Stimulated activated CD8-positive, alpha-beta memory T cell treated with anti-CD3 and anti-CD28 coated beads, Interleukin-12 subunit alpha, Interleukin-12 subunit beta, amount 100 ng/mL, for 24 hours (primary cell): ENCODE measurements around the gene DDX10.
"Not testable (repeated sequence)": the region's sequence is repeated elsewhere in the genome, so short reads cannot be mapped to it uniquely, and the experiment has no call there.

Source experiments
- DNase-seq: peaks from one replicate; pipeline ENCODE4 v3.0.0-alpha.2; 2020; ENCODE audit errors: extremely low read depth

The DDX10 gene

DNA sequence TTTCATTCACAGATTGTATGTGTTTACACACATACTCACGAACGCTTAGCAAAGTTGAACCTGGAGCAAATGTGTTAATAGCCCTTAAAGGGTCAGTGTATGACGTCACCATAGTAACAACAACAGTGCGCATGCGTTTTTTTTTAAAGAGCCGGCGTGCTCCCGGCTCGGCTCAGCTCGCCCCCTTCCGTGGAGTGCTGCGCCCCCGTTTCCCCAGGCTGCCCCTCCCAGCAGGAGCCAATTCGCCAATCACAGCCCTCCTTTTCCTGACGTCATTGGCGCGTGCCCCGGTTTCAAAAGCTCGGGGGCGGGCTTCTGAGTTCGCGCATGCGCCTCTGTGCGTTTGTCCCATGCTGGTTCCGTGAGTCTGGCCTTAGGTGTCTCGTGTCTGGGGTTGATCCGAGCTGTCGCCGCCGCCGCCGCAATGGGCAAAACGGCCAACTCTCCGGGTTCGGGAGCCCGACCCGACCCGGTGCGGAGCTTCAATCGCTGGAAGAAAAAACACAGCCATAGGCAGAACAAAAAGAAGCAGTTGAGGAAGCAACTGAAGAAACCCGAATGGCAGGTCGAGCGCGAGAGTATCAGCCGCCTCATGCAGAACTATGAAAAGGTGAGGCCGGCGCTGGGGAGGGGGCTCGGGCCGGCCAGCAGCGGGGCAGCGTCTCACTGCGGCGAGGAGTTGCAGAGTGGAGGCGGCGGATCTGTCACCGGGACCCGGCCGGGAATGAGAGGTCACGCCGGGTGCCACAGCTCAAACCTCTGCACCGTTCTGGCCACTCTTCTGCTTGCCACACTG is at the start of gene DDX10:
Gene DDX10, plus strand, starts transcription at position 340 of the 796 bp plus-strand sequence. Its CDS starts 85 bp downstream, at position 425.
- DNase-seq: peak; percentile 92

- DNase-seq: no peak
These were observed 48.3 kb upstream of the DDX10 start for GRCh38 chr11:108616549-108616948.

DNA sequence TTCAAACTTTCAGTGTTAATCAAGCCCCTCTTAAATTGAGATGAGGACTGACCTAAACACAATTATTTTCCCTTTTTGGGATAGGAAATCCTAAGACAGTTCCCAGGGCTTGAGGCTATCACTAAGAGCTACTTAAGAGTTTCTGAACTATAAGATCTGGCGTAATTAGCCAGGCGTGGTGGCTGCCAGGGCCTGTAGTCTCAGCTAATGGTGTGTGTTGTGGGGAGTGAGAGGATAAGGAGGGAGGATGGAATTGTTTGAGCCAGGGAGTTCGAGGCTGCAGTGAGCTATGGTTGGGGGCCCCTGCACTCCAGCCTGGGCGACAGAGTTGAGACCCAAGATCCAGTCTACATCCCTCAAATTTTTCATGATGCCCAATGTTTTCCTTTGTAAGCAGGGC is 47.8 kb upstream of the DDX10 start:
- DNase-seq: no peak

DNA sequence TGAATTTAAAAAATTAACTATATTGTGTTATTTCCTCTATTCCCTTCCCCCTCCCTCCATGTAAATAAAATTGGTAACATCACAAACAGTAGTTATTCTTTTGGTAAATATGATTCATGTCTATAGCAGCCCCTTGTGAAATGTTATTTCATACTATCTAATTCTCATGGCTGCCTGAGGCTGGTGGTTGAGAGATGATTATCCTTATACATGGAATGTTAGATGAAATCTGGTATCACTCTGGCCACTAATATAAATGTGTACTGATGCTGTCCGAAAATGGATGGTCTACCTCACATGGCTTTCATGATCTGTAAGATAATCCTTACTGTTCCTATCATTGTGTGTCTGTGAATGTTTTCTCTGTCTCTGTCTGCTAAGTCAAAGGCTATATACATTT is 46.3 kb upstream of the DDX10 start:
- DNase-seq: no peak

DNA sequence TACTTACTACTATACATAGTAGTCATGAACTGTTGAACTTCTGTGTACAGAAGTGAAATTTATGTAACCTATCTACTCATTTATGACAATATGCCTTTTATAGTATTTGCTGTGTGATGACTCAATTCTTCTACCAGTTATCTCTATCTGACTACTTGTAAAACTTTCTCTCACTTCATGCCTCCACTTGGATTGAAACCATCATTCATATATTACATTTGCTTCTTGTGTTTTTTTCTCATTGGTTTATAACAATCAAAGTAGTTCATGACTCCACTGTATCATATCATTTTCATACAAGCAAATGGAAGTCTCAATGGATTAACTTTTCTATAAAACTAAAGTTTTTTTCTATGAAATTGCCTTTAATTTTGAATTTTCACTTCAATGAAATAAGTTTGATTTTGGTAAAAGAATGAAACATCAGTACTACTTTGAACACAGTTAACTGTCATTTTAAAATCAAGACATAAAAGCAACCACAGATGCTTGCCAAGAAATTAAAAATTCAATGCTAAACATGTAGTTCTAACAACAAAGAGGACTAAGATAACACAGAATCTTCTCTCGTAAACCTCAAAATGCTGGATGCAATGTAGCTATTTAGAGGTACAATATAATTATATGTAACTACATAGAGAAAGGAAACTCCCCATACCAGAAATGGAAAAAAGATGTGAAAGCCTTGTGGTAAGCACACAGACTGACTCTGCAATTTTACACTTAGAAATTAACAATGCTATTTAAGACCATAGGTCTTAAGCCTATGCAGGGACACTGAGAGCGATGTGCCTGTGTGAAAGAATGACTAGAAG is 43.7 kb upstream of the DDX10 start:
- no peak for DNase-seq

- DNase-seq: no peak
These were observed 42.5 kb upstream of the DDX10 start for GRCh38 chr11:108622341-108622740.

DNA sequence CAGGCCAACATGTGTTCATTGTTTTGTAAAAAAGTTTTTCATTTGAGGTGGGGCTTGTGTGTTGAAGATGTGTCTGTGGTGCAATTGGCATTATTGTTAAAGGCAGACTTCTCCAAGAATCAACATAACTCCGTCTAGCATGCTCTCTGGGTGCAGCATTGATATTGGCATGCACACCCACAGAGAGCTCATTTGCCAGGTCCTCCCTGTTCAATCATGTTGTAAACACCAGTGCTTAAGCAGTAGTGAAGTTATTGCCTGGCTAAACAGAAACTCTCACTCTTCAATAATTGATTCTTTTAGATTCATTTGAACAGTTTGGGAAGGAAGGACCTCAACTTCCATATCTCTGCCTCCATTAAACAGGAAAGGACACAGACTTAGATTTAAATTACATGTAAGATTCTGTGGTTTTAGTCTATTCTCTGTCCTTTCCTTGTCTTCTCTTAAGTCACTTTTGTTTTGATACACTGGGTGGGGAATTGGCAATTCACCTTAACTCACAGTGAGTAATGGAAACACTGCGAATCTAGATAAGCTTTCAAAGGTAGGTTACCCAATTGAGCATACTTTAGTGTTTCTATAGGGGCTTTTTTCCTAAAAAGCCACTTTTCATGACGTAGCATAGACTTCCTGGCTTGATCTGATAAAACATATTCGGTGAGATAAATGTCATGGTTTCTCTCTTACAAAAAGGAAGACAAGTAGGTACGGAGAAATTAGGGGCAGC is 40.5 kb upstream of the DDX10 start:
- DNase-seq: no peak

- DNase-seq: no peak
These were observed 36.5 kb upstream of the DDX10 start for GRCh38 chr11:108628326-108628725.

GRCh38 chr11:108628812-108629211 is 36.1 kb upstream of the DDX10 start:
- no peak for DNase-seq

- DNase-seq: no peak
These were observed 35.6 kb upstream of the DDX10 start for GRCh38 chr11:108629274-108629673.

DNA sequence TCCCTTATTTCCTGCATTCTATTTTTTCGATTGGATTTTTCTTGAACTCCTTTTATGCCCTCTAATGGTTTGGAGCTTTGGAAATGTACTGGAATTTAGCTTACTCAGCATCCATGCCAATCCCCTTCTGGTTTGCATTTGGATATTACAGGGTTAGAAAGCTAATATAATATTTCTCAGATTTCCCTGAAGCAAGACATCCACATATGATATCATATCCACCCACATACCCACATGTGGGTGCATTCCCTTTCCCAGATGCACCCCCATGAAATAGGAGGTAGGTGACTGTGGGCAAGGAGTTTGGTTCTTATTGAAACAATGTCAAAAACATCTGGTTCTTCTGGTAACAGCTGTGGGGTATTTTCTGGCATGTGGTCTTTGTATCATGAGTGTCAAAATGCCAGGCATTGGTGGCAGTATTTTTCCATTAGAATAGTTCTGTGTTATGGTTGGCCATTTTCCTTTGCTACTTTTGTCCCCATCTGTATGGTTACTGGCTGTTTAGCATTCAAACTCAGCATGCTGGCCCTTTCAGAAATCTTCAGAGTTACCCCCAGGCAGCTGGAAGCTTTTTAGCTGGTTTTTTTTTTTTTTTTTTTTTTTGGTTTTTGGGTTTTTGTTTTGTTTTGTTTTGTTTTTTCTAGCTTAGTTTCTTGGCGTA is 32.7 kb upstream of the DDX10 start:
- no peak for DNase-seq

GRCh38 chr11:108635106-108635505 is 29.8 kb upstream of the DDX10 start:
- DNase-seq: no peak

DNA sequence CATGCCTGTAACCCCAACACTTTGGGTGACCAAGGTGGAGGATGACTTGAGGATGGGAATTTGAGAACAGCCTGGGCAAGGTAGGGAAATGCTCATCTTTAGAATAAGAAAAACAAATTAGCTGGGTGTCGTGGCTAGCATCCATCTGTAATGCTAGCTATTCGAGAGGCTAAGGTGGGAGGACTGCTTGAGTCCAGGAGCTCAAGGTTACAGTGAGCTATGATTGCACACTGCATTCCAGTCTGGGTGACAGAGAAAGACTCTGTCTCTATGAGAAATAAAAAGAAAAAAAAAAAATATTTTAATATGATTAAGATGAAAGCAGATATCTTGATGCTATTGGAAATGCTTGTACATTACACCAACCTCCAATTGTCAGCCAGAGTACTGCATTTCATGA is 28.6 kb upstream of the DDX10 start:
- DNase-seq: no peak

DNA sequence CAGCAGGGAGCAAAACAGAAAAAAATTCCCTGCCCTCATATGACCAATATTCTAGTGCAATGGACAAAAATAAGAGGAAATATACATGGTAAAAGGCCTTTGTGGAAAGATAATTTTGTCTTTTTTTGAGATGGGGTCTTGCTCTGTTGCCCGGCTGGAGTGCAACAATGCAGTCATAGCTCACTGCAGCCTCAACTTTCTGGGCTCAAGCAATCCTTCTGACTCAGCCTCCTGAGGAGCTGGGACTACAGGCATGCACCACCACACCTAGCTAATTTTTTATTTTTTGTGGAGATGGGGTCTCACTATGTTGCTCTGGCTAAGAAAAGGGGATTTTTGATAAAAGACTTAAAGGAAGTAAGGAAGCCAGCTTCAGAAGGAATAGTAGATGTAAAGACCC is 25.7 kb upstream of the DDX10 start:
- DNase-seq: no peak

GRCh38 chr11:108641752-108642151 is 23.1 kb upstream of the DDX10 start:
- DNase-seq: not testable (repeated sequence)

DNA sequence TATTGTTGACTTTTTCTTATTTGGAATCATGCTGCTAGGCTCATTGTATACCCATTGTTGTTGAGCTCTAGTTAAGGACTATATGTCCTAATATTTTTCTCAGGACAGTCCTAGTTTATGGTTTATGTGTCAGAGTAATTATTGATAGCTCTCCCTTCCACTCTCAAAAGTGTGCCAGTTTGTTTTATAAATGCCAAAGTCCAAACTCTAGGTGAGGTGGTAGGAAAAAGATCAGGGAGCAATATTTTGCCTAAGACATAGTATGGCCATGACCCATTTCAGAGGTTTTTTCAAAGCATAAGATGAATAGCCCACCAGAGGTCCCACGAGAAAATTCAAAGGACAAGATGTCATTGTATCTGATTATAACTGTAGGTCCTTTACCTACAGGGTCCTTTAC is 20.9 kb upstream of the DDX10 start:
- DNase-seq: no peak

DNA sequence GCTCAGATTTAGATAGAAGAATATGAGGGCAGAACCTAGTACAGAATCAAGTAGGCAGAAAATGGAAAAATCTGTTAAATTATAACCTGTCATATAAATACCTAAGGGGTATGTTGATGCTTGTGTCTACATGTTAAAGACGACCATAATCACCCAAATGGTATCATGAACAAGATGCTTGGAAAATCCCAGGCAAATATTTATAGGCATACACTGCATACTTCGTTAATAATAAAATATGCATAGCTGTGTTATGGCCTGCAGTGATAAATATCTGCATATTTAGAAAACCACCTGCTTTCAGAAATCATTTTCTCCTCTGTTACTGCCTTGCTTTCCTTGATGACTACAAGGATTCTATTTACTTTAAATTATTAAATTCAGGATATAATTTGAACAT is 18.9 kb upstream of the DDX10 start:
- DNase-seq: no peak

DNA sequence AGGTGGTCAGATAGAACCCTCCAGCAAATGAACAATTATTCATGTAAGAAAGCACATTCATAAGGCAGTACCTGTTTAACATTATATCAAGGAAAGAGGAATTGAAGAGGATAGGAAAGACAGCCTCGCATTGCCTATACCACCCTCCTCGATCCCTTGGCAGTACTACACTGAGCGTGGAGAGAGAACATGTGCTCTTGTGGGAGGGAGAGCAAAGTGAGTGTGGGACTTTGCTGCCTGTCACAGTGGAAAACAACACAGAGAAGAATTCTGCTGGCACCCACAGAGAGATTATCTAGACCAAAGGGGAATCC is 17.5 kb upstream of the DDX10 start:
- DNase-seq: no peak

DNA sequence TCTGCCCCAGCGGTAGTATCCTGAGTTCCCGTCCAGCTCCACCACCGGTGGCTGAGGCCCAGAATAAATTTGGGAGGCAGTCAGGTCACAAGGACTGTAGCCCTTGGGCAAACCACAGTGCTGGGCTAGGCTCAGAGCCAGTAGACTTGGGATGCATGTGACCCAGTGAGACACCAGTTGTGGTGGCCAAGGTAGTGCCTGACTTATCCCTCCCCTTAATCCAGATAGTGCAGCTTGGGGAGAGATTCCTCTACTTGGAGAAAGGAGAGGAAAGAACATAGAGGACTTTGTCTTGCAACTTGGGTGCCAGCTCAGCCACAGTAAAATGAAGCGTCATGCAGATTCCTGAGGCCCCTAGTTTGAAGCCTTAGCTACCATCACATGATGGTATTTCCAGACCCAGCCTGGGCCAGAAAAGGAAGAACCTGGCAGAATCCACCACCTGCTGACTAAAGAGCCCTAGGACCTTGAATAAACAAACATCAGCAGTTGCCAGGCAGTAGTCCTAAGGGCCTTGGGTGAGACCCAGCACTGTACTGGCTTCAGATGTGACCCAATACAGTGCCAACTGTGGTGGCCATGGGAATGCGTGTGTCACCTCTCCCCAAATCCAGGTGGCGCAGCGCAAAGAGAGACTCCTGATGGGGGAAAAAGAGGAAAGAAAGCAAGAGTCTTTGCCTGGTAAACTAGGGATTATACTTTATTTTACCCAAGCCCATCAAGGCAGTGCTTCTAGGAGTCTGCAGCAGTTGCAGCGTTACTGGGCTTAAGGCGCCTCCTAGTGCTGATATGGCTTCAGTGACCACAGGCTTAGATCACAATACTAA is 17.0 kb upstream of the DDX10 start:
- no peak for DNase-seq

DNA sequence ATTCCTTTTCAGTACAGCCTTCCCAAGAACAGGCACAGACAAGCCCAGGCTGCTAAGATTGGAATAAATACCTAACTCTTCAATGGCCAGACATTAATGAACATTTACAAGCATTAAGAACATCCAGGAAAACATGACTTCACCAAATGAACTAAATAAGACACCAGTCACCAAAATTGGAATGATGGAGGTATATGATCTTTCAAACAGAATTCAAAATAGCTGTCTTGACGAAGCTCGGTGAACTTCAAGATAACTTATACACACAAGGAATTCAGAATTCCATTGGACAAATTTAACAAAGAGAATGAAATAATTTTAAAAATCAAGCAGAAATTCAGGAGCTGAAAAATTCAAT is 16.4 kb upstream of the DDX10 start:
- no peak for DNase-seq

GRCh38 chr11:108654100-108654499 is 10.8 kb upstream of the DDX10 start:
- DNase-seq: not testable (repeated sequence)
